Ovary (tissue), 9 donors: Measurements from ENCODE around the gene MATN4. TPM values are rescaled to one million over a fixed set of nuclear protein-coding genes. Genes with fewer than 3 reads are reported as not detected.

Experiments used
- DNase-seq, 5 donors: peaks; one replicate each; pipeline ENCODE4 v3.0.0-alpha.2; 2019 to 2020
- H3K27ac ChIP-seq, 2 donors: fragments of 200-600 bp; one replicate each; pipeline versions ENCODE4 v1.5.1 to v1.8.0; 2019 to 2022
- H3K27me3 ChIP-seq: fragments of 200-600 bp; one replicate; pipeline ENCODE4 v1.8.0; 2022
- H3K36me3 ChIP-seq: fragments of 200-600 bp; sonication (generic); one replicate; pipeline ENCODE4 v1.5.1; 2019
- H3K4me1 ChIP-seq: one replicate; pipeline ENCODE4 v1.8.1; 2013; ENCODE audit warnings: mild to moderate bottlenecking, moderate library complexity; ENCODE audit not compliant: insufficient read depth
- H3K4me3 ChIP-seq: fragments of 200-600 bp; sonication (generic); one replicate; pipeline ENCODE4 v1.5.1; 2017
- H3K9me3 ChIP-seq, 2 donors: fragments of 200-600 bp in 1 of 2; sonication (generic) in 1 of 2; one replicate each; pipeline versions ENCODE4 v1.5.1 to v1.8.1; 2013 to 2019; ENCODE audit warnings: mild to moderate bottlenecking in 1 of 2, moderate library complexity in 1 of 2
- EP300 ChIP-seq: sonication (generic); formaldehyde crosslinking; IDR thresholded peaks from one replicate; pipeline ENCODE4 v1.6.1; 2017; ENCODE audit warnings: antibody characterized with exemption
- POLR2A ChIP-seq: fragments of 450-650 bp; IDR thresholded peaks from one replicate; pipeline ENCODE4 v1.6.1; 2017; ENCODE audit warnings: antibody characterized with exemption, mild to moderate bottlenecking, moderate library complexity
- WGBS, 3 donors: extraction: QIAGEN DNeasy Blood & Tissue Kit in 1 of 3; methylation state at CpG; one replicate each; pipeline versions ENCODE4 v1.1.5 to v1.1.7; 2013 to 2017; 5-methylcytosine and 5-hydroxymethylcytosine counted together
- intact Hi-C, 4 donors: fragments of 100-400 bp; cut with DNase I; formaldehyde crosslinking; loops; one replicate each; pipeline versions ENCODE4 v1.11.0 to v1.15.1; 2022 to 2023
- polyA plus RNA-seq, 2 donors: library from polyadenylated mRNA; stranded (reverse); fragments of 200-250 nt in 1 of 2; fragments of 350-450 nt in 1 of 2; fragmentation: Illumina TruSeq in 1 of 2; extraction: RNeasy Lipid Tissue Mini Kit (QIAGEN cat#74804) in 1 of 2; gene quantifications; one replicate each; pipeline ENCODE4 v1.2.3, GENCODE V29; 2013 to 2014
- total RNA-seq, 7 donors: library from RNA; depleted of rRNA in 2 of 7; stranded (reverse); fragments of >200 nt in 2 of 7; fragmentation: NEBNext Ultra II Directional in 3 of 7; extraction: Animal tissue kit (Norgen Biotek cat#: 25700) in 3 of 7; gene quantifications; one replicate each; pipeline versions ENCODE4 v1.1.0 to v1.2.4, GENCODE V29; 2016 to 2023
- TF ChIP-seq, protein P1 (sequence below), 3 donors: fragments of 450-650 bp in 2 of 3; fragments of 200-600 bp in 1 of 3; IDR thresholded peaks; one replicate each; pipeline versions ENCODE4 v1.5.1 to v1.8.0; 2016 to 2022; ENCODE audit warnings: antibody characterized with exemption in 3 of 3, mild to moderate bottlenecking in 1 of 3
- donor health status: DM: no; HTN: no; CAD: no; lungs with moderate emphysema.
- donor health status: DM: no; HTN: no; CAD: no.
- donor health status: Bipolar disorder and iron deficiency.
- donor health status: DM: yes; HTN: yes; CAD: no.
- donor health status: DM: no; HTN: no; CAD: no.
- donor health status: DM: yes; HTN: yes; CAD: no.

Gene MATN4
- total and polyA plus RNA-seq, 9 donors: 0.10 TPM; not detected in 8

DNA sequence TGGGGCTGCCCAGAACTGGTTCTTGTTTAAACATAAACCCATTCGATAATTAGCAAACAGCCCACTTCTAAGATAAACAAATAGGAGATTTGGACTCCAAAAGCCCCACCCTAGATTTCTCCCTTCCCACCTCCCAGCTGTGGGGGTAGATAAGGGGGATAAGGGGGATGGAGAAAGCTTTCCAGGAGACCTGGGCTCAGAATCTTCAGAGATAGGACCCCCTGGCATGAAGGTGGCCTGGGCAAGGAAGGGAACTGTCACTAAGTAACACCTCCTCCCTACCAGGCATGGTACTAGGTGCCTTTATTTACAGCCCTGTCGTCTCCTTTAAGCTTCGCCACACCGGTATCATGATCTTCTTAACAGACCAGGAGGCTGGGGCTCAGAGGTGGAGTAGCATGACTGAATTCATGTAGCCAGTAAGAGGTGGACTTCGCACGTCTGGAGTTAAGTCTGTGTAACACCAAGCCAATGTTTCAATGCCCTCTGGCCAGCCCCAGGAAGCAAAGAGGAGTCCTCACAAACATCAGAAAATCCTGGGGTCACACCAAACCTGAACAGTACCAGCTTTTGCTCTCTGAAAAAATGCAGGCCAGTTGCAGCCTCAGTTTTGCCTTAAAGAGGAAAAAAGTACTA, 35.6 kb upstream of the MATN4 start:
- WGBS, 3 donors: 60 to 76% (median 67%) methylated on average over 6 of the region's 6 CpGs
- H3K36me3 ChIP-seq: no peaks in the 10 kb centered on the region
- H3K4me3 ChIP-seq: no peak overlapping the region
- no peaks in the 10 kb centered on the region for H3K27me3 ChIP-seq
- H3K27ac ChIP-seq: peak overlapping the region in 1 of 2 donors; percentile 34
- H3K9me3 ChIP-seq: no peaks in the 10 kb centered on the region
- no peak for DNase-seq
- H3K4me1 ChIP-seq: peaks cover 23% of the 10 kb centered on the region
- no peak for TF ChIP-seq POLR2A
- no peak for TF ChIP-seq EP300
- TF ChIP-seq, protein P1, sequence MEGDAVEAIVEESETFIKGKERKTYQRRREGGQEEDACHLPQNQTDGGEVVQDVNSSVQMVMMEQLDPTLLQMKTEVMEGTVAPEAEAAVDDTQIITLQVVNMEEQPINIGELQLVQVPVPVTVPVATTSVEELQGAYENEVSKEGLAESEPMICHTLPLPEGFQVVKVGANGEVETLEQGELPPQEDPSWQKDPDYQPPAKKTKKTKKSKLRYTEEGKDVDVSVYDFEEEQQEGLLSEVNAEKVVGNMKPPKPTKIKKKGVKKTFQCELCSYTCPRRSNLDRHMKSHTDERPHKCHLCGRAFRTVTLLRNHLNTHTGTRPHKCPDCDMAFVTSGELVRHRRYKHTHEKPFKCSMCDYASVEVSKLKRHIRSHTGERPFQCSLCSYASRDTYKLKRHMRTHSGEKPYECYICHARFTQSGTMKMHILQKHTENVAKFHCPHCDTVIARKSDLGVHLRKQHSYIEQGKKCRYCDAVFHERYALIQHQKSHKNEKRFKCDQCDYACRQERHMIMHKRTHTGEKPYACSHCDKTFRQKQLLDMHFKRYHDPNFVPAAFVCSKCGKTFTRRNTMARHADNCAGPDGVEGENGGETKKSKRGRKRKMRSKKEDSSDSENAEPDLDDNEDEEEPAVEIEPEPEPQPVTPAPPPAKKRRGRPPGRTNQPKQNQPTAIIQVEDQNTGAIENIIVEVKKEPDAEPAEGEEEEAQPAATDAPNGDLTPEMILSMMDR (IDR thresholded peaks at IDR 0.05): no peak
- intact Hi-C loops: no loop called here

DNA sequence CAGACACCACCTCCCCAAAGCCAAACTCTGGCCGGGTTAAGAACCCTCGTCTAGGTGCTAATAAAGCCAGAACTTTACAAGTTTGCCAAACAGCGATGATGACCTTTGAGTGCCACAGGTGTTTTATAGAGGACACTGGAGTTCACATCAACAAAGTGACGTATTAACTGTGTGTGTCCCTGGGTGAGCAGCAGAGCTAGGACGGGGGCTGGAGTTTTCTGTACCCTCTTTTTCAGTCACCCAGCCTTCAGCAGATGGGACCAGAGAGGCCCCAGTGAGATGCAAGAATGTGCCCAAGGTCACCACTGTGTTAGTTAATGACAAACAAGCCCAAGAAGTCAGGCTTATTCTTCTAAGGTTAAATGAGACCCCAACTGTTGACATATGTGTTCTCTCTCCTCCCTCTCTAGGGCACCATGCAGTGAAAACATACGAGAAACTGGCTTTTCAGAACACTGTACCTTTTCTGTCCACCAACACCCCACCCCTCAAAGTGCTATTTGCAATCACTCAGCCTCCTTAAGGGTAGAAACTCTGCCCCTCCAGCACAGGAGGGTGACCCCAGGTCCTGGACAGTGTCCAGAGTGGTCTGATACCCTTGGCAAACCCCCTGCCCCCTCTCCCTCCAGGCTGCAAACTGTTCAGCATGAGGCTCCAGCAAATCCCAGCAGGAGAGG, 34.9 kb upstream of the MATN4 start:
- intact Hi-C loops: no loop called here
- DNase-seq: no peak
- no peak overlapping the region for H3K4me3 ChIP-seq
- 65 to 81% (median 70%) methylated on average over 6 of the region's 6 CpGs for WGBS, 3 donors
- TF ChIP-seq, protein P1 (IDR thresholded peaks at IDR 0.05): no peak
- TF ChIP-seq POLR2A (no peak), EP300 (no peak)
- peak overlapping the region; percentile 27 to 45 for H3K27ac ChIP-seq
- no peaks in the 10 kb centered on the region for H3K27me3 ChIP-seq
- H3K36me3 ChIP-seq: no peaks in the 10 kb centered on the region
- H3K4me1 ChIP-seq: peaks cover 25% of the 10 kb centered on the region
- no peaks in the 10 kb centered on the region for H3K9me3 ChIP-seq

DNA sequence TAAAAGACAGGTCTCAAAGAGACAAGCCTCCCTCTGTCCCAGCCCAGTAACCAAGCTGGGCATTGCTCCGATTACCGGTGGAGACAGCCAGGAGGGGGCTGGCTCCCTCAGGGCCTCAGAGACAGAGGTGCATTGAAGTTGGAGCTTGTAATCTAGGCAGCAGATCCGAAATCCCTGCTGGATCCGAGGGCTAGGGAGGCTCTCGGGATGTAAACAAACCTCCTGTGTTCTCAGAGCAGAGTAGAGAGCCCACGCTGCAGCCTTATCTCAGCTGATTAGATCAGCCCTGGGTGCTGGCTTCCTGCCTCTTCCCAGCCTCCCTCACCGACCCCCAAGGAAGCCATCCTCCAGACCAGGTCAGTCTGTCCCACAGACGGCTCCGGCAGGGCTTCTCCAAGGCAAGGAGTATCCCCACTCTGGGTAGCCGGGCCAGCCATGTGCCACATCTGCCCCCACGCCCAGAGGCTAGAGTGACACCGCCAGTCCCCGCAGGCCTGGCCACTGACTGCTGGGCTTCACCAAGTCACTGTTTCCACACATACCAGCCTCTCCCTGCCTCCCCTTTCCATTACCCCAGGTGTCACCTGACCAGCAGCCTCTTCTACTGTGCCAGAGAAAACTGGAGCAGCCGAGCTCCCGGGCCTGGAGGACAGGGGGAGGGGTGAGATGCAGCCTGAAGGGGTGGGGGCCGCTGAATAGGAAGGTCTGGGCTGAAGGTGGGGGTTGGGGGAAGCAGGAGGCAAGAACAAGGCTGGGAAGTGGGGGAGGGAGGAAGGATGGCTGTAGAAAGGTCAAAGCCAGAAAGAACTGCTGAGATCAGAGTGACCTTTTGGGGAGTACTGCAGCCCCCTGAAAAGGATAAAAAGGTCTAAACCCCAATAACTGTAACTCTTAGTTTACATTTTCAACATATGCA, 34.1 kb upstream of the MATN4 start:
- H3K4me3 ChIP-seq: peak overlapping the region; percentile 0
- peaks cover 29% of the 10 kb centered on the region for H3K4me1 ChIP-seq
- H3K36me3 ChIP-seq: no peaks in the 10 kb centered on the region
- peak overlapping the region; percentile 27 to 45 for H3K27ac ChIP-seq
- TF ChIP-seq EP300 (no peak), POLR2A (no peak)
- TF ChIP-seq, protein P1 (IDR thresholded peaks at IDR 0.05): no peak
- DNase-seq: peak; percentile 45 to 61 (median 54)
- intact Hi-C loops: no loop called here
- WGBS, 3 donors: 8 to 20% (median 11%) methylated on average over 16 of the region's 16 CpGs
- no peaks in the 10 kb centered on the region for H3K9me3 ChIP-seq
- H3K27me3 ChIP-seq: no peaks in the 10 kb centered on the region

DNA sequence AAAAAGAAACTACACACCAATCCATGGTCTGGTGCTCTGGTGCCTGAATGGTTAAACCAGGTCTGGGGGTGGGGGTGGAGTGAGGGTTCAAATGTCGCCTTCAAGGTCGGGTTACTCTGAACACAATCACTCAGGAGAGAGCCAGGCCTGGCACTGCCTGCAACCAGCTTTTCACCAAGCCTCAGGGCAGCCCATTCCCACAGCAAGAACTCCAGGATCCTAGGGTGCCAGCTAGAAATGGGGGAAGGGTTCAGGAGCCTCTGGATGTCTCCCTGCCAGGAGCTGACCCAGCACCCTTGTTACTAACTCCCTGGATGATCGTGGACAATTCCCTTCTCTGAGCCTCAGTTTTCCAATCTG, 33.5 kb upstream of the MATN4 start:
- no peaks in the 10 kb centered on the region for H3K9me3 ChIP-seq
- TF ChIP-seq EP300: no peak
- no peak for TF ChIP-seq POLR2A
- TF ChIP-seq, protein P1 (IDR thresholded peaks at IDR 0.05): no peak
- H3K4me1 ChIP-seq: peaks cover 27% of the 10 kb centered on the region
- peak overlapping the region; percentile 27 to 45 for H3K27ac ChIP-seq
- H3K36me3 ChIP-seq: no peaks in the 10 kb centered on the region
- peak overlapping the region; percentile 0 for H3K4me3 ChIP-seq
- intact Hi-C loops: no loop called here
- DNase-seq: no peak
- WGBS, 3 donors: 23 to 43% (median 32%) methylated on average over 3 of the region's 3 CpGs
- no peaks in the 10 kb centered on the region for H3K27me3 ChIP-seq
